B cell (primary cell): Measurements from ENCODE around the gene TBCD. TPM values are rescaled to one million over a fixed set of nuclear protein-coding genes. Genes with fewer than 3 reads are reported as not detected.

Source experiments
- ATAC-seq: fragments of 200-7000 bp; cut with Tn5 transposase; one replicate; pipeline ENCODE4 v1.10.0; 2021; ENCODE audit warnings: low read depth, mild to moderate bottlenecking, moderate number of reproducible peaks, moderate library complexity
- CTCF ChIA-PET: fragments of 350-600 bp; sonication (Branson Sonifier 250); formaldehyde crosslinking; loops from one replicate; lab custom pipeline; 2021; ENCODE audit warnings: antibody characterized with exemption, inconsistent platforms; lab: Charles Lee
- POLR2A ChIA-PET: fragments of 350-600 bp; sonication (Branson Sonifier 250); formaldehyde crosslinking; loops from one replicate; lab custom pipeline; 2021; ENCODE audit warnings: antibody characterized with exemption; lab: Charles Lee
- DNase-seq: peaks from one replicate; pipeline ENCODE4 v3.0.0; 2013
- H2AFZ ChIP-seq: 2 replicates; pipeline ENCODE4 v1.6.1; 2012; ENCODE audit warnings: mild to moderate bottlenecking, low read depth, low read length; ENCODE audit not compliant: insufficient read depth, poor library complexity, severe bottlenecking
- H3K27ac ChIP-seq, 2 donors: 1 replicate in 1 of 2; 2 replicates in 1 of 2; pipeline ENCODE4 v1.5.1; 2012 to 2013; ENCODE audit warnings: low read length in 2 of 2, mild to moderate bottlenecking in 2 of 2, moderate library complexity in 1 of 2
- H3K27me3 ChIP-seq, 4 experiments: fragments of 200-600 bp in 1 of 4; sonication (generic) in 1 of 4; replicated peaks in 1 of 4; 1 replicate in 2 of 4; 2 replicates in 2 of 4; pipeline versions ENCODE4 v1.6.1 to v1.7.0; 2013 to 2016; ENCODE audit warnings: low read length in 3 of 4, mild to moderate bottlenecking in 2 of 4, mixed read lengths in 1 of 4, moderate library complexity in 1 of 4; ENCODE audit not compliant: insufficient read depth in 4 of 4, control insufficient read depth in 3 of 4; ENCODE audit errors: control extremely low read depth in 1 of 4
- H3K36me3 ChIP-seq, 2 experiments: replicated peaks in 1 of 2; 1 replicate in 1 of 2; 2 replicates in 1 of 2; pipeline versions ENCODE4 v1.6.1 to v1.7.1; 2013; ENCODE audit warnings: low read length in 1 of 2; ENCODE audit not compliant: insufficient read depth in 2 of 2, control insufficient read depth in 1 of 2; ENCODE audit errors: control extremely low read depth in 1 of 2, extremely low read depth in 1 of 2
- H3K4me1 ChIP-seq, 2 donors: fragments of 200-600 bp in 1 of 2; sonication (generic) in 1 of 2; 1 replicate in 1 of 2; 2 replicates in 1 of 2; pipeline versions ENCODE4 v1.5.1 to v1.6.1; 2013 to 2017; ENCODE audit warnings: low read length in 2 of 2; ENCODE audit not compliant: control insufficient read depth in 2 of 2, insufficient read depth in 2 of 2
- H3K4me2 ChIP-seq: replicated peaks from 2 replicates; pipeline ENCODE3; 2012; ENCODE audit warnings: mild to moderate bottlenecking, low read depth, low read length; ENCODE audit not compliant: poor library complexity, severe bottlenecking
- H3K4me3 ChIP-seq, 5 experiments: fragments of 200-600 bp in 1 of 5; sonication (generic) in 1 of 5; 1 replicate in 3 of 5; 2 replicates in 2 of 5; pipeline versions ENCODE4 v1.5.1 to v1.7.0; 2011 to 2016; ENCODE audit warnings: low read length in 4 of 5, mild to moderate bottlenecking in 4 of 5, low read depth in 2 of 5, control low read depth in 1 of 5, moderate library complexity in 1 of 5; ENCODE audit not compliant: insufficient read depth in 1 of 5; ENCODE audit errors: control extremely low read depth in 1 of 5, extremely low read depth in 1 of 5
- H3K79me2 ChIP-seq: fragments of 200-600 bp; sonication (generic); one replicate; pipeline ENCODE4 v1.6.0; 2016; ENCODE audit warnings: low read length; ENCODE audit not compliant: control insufficient read depth, insufficient read depth
- H3K9ac ChIP-seq: fragments of 200-600 bp; sonication (generic); 2 replicates; pipeline ENCODE4 v1.6.1; 2017; ENCODE audit warnings: mild to moderate bottlenecking, low read length, moderate library complexity
- H3K9me3 ChIP-seq, 3 donors: one replicate each; pipeline versions ENCODE4 v1.6.1 to v1.7.1; 2013; ENCODE audit warnings: low read length in 2 of 3; ENCODE audit not compliant: control insufficient read depth in 2 of 3, insufficient read depth in 1 of 3; ENCODE audit errors: control extremely low read depth in 1 of 3
- H4K20me1 ChIP-seq: 2 replicates; pipeline ENCODE4 v1.6.0; 2012; ENCODE audit warnings: mild to moderate bottlenecking, low read length; ENCODE audit not compliant: insufficient read depth, control insufficient read depth, poor library complexity, severe bottlenecking
- H3K27ac Mint-ChIP-seq: one replicate; pipeline ENCODE4 v1.8.0; 2021; ENCODE audit warnings: mixed read lengths
- H3K27me3 Mint-ChIP-seq: one replicate; pipeline ENCODE4 v1.8.0; 2021; ENCODE audit warnings: mixed read lengths
- H3K4me1 Mint-ChIP-seq: one replicate; pipeline ENCODE4 v1.8.0; 2021; ENCODE audit warnings: mixed read lengths
- H3K4me3 Mint-ChIP-seq: one replicate; pipeline ENCODE4 v1.8.0; 2021; ENCODE audit warnings: mixed read lengths
- H3K9me3 Mint-ChIP-seq: one replicate; pipeline ENCODE4 v1.8.0; 2022; ENCODE audit warnings: mixed read lengths; ENCODE audit not compliant: insufficient read depth
- CTCF ChIP-seq: fragments of 200-600 bp; IDR thresholded peaks from one replicate; pipeline ENCODE4 v1.8.0; 2022; ENCODE audit warnings: antibody characterized with exemption, mild to moderate bottlenecking
- EZH2 ChIP-seq: IDR thresholded peaks from 2 replicates; pipeline ENCODE4 v1.6.1; 2012; ENCODE audit warnings: borderline replicate concordance, low read depth, mild to moderate bottlenecking, moderate library complexity, low read length; ENCODE audit not compliant: insufficient read depth, poor library complexity, severe bottlenecking
- WGBS: methylation state at CpG from one replicate; pipeline ENCODE4 v1.1.5; 2013; ENCODE audit warnings: missing lambda C conversion rate; ENCODE audit not compliant: insufficient coverage; 5-methylcytosine and 5-hydroxymethylcytosine counted together
- intact Hi-C: fragments of 100-400 bp; cut with micrococcal nuclease; formaldehyde crosslinking; loops from one replicate; pipeline ENCODE4 v1.10.0; 2022
- polyA plus RNA-seq: library from polyadenylated mRNA; depleted of rRNA; stranded (reverse); fragments of >200 nt; gene quantifications from 2 replicates; pipeline ENCODE4 v1.2.3, GENCODE V29; 2012
- total RNA-seq, 2 donors: library from RNA; stranded (reverse); fragments of 120-200 nt in 1 of 2; gene quantifications; 1 replicate in 1 of 2; 2 replicates in 1 of 2; pipeline versions ENCODE4 v1.2.3 to v1.2.4, GENCODE V29; 2013 to 2022

TBCD gene
- total and polyA plus RNA-seq, 2 donors (not counting 1 experiment from before 2014, with no cell fraction given): 60.8 to 101 TPM

- peaks cover 0 to 17% of the 10 kb centered on the region in 2 experiments for H3K36me3 ChIP-seq
- no peak overlapping the region for H3K4me2 ChIP-seq
- intact Hi-C loops: no loop called here
- no peaks in the 10 kb centered on the region for H3K9me3 ChIP-seq
- no peak overlapping the region for H2AFZ ChIP-seq
- Mint-ChIP-seq H3K27ac (no peak overlapping the region), H3K4me1 (no peaks in the 10 kb centered on the region), H3K9me3 (no peaks in the 10 kb centered on the region), H3K27me3 (no peaks in the 10 kb centered on the region), H3K4me3 (no peak overlapping the region)
- ChIA-PET CTCF (no interaction called here), POLR2A (no interaction called here)
- no peaks in the 10 kb centered on the region for H3K27me3 ChIP-seq
- H3K79me2 ChIP-seq: no peaks in the 10 kb centered on the region
- no peak for DNase-seq
- H4K20me1 ChIP-seq: no peaks in the 10 kb centered on the region
- TF ChIP-seq EZH2 (no peak), CTCF (no peak)
- no peaks in the 10 kb centered on the region for H3K4me1 ChIP-seq
- no peak for ATAC-seq
- no peak overlapping the region for H3K27ac ChIP-seq
- H3K9ac ChIP-seq: no peak overlapping the region
- no peak overlapping the region for H3K4me3 ChIP-seq
Measured at GRCh38 chr17:82826211-82826610, 74.3 kb downstream of the TBCD start.

- Histone ChIP-seq H3K27ac (no peak overlapping the region), H3K4me2 (no peak overlapping the region), H3K27me3 (no peaks in the 10 kb centered on the region), H3K79me2 (no peaks in the 10 kb centered on the region), H4K20me1 (no peaks in the 10 kb centered on the region), H2AFZ (no peak overlapping the region), H3K9ac (no peak overlapping the region), H3K36me3 (peaks cover 0 to 18% of the 10 kb centered on the region in 2 experiments), H3K9me3 (no peaks in the 10 kb centered on the region), H3K4me3 (no peak overlapping the region), H3K4me1 (no peaks in the 10 kb centered on the region)
- Mint-ChIP-seq H3K4me1 (no peaks in the 10 kb centered on the region), H3K4me3 (no peak overlapping the region), H3K9me3 (no peaks in the 10 kb centered on the region), H3K27me3 (no peaks in the 10 kb centered on the region), H3K27ac (no peak overlapping the region)
- WGBS: 98% methylated on average over 5 of the region's 7 CpGs
- intact Hi-C loops: no loop called here
- DNase-seq (no peak), ATAC-seq (no peak)
- TF ChIP-seq CTCF (no peak), EZH2 (no peak)
- POLR2A ChIA-PET: no interaction called here
- CTCF ChIA-PET: no interaction called here
Measured at GRCh38 chr17:82826956-82827355, 75.1 kb downstream of the TBCD start.
